Germinal center (tissue), 1 donor: ENCODE results near the gene MAGEA9B.
A peak's percentile ranks its signal among the peaks of the same experiment; 100 is the strongest.
"Not testable (repeated sequence)": the region's sequence is repeated elsewhere in the genome, so short reads cannot be mapped to it uniquely, and the experiment has no call there.

Experiments used
- DNase-seq: peaks from one replicate; pipeline ENCODE4 v3.0.0; 2012; ENCODE audit warnings: mixed read lengths, low spot score

Gene MAGEA9B

GRCh38 chrX:149571770-149572169, 15.5 kb downstream of the MAGEA9B start:
- no peak for DNase-seq

- DNase-seq = no peak
Observed at GRCh38 chrX:149570668-149571067, 16.6 kb downstream of the MAGEA9B start.

- no peak for DNase-seq
Observed at GRCh38 chrX:149569770-149570169, 17.5 kb downstream of the MAGEA9B start.

GRCh38 chrX:149568701-149569296, 18.5 kb downstream of the MAGEA9B start:
- DNase-seq = no peak

- no peak for DNase-seq
Observed at GRCh38 chrX:149567621-149568417, 19.4 kb downstream of the MAGEA9B start.

GRCh38 chrX:149563359-149563758, 23.9 kb downstream of the MAGEA9B start:
- no peak for DNase-seq

- not testable (repeated sequence) for DNase-seq
Observed at GRCh38 chrX:149555251-149555650, 32.0 kb downstream of the MAGEA9B start.

- DNase-seq = not testable (repeated sequence)
Observed at GRCh38 chrX:149551939-149552248, 35.4 kb downstream of the MAGEA9B start.

- not testable (repeated sequence) for DNase-seq
Observed at GRCh38 chrX:149551245-149551938, 35.9 kb downstream of the MAGEA9B start.

GRCh38 chrX:149550454-149550853, 36.8 kb downstream of the MAGEA9B start:
- DNase-seq = not testable (repeated sequence)

GRCh38 chrX:149549701-149550100, 37.6 kb downstream of the MAGEA9B start, which contains the start of gene HSFX3:
Gene HSFX3 (minus strand): TSS chrX:149549924. CDS start chrX:149549852, 72 bp downstream.
- not testable (repeated sequence) for DNase-seq

- not testable (repeated sequence) for DNase-seq
Observed at GRCh38 chrX:149547782-149548181, 39.5 kb downstream of the MAGEA9B start.

GRCh38 chrX:149546962-149547361, 40.3 kb downstream of the MAGEA9B start:
- DNase-seq = not testable (repeated sequence)

GRCh38 chrX:149545545-149546543, 41.4 kb downstream of the MAGEA9B start:
- DNase-seq = not testable (repeated sequence)

GRCh38 chrX:149541521-149542047, 45.7 kb downstream of the MAGEA9B start:
- no peak for DNase-seq

- peak; percentile 62 for DNase-seq
Observed at GRCh38 chrX:149540621-149541520, 46.4 kb downstream of the MAGEA9B start, which contains the start of gene EOLA1. Gene EOLA1 (plus strand): TSS chrX:149541012. CDS start chrX:149545631, 4,619 bp downstream.

- peak; percentile 88 for DNase-seq
Observed at GRCh38 chrX:149540131-149540620, 47.1 kb downstream of the MAGEA9B start.

GRCh38 chrX:149539283-149540130, 47.8 kb downstream of the MAGEA9B start:
- peak; percentile 80 for DNase-seq

- DNase-seq = not testable (repeated sequence)
Observed at GRCh38 chrX:149537474-149537873, 49.8 kb downstream of the MAGEA9B start.
